ENCODE measurements around the gene SELENOK. TPM values are rescaled to one million over a fixed set of nuclear protein-coding genes. Genes with fewer than 3 reads are reported as not detected.

The SELENOK gene
- total and polyA plus RNA-seq, 2 donors (not counting 3 experiments of a cell fraction or from before 2014, with no cell fraction given) = 26.1 to 35.2 TPM

- Histone ChIP-seq H3K4me1 (ENCODE audit: control insufficient read depth, extremely low read depth, insufficient read depth, low read length) (no peaks in the 10 kb centered on the region), H3K4me3 (replicated peaks in 1 of 3; ENCODE audit: insufficient read depth in 1 of 3, low read depth in 1 of 3, low read length in 3 of 3) (no peak overlapping the region), H3K27me3 (ENCODE audit: control insufficient read depth in 2 of 2, insufficient read depth in 2 of 2, low read length in 2 of 2) (peaks cover 9 to 32% of the 10 kb centered on the region in 2 experiments), H3K9me1 (replicated peaks; ENCODE audit: control insufficient read depth, extremely low read depth, insufficient read depth, low read length) (no peaks in the 10 kb centered on the region), H2AFZ (ENCODE audit: low read depth, low read length) (no peak overlapping the region), H3K79me2 (ENCODE audit: control insufficient read depth, insufficient read depth, low read length) (no peaks in the 10 kb centered on the region), H3K9ac (replicated peaks; ENCODE audit: extremely low read depth, insufficient read depth, low read length) (no peak overlapping the region), H3K36me3 (ENCODE audit: control insufficient read depth in 2 of 2, extremely low read depth in 1 of 2, insufficient read depth in 2 of 2, low read length in 2 of 2) (no peaks in the 10 kb centered on the region), H3K27ac (ENCODE audit: insufficient read depth, low read depth, low read length) (no peak overlapping the region), H3K9me3 (replicated peaks; ENCODE audit: control insufficient read depth, insufficient read depth, low read length) (no peaks in the 10 kb centered on the region), H4K20me1 (replicated peaks; ENCODE audit: control insufficient read depth, extremely low read depth, insufficient read depth, low read length) (no peaks in the 10 kb centered on the region), H3K4me2 (ENCODE audit: insufficient read depth, low read length) (no peak overlapping the region)
- no peak for DNase-seq (ENCODE audit: low read depth, low spot score)
- BruUV-seq (replicated peaks) = no TSS peak
- TF ChIP-seq GATA2 (IDR thresholded peaks at IDR 0.05; ENCODE audit: insufficient read depth, insufficient read length, low read depth, low read length) (no peak), MYC (IDR thresholded peaks at IDR 0.05; ENCODE audit: low read depth, low read length) (no peak), POLR2AphosphoS5 (IDR thresholded peaks at IDR 0.05; ENCODE audit: insufficient read depth, low read depth, low read length) (no peak), FOS (IDR thresholded peaks at IDR 0.05; ENCODE audit: borderline replicate concordance, insufficient read depth, low read length) (no peak), CTCF (IDR thresholded peaks at IDR 0.05; ENCODE audit: extremely low read depth in 1 of 2, insufficient read depth in 1 of 2, low read depth in 1 of 2, low read length in 2 of 2) (no peak), POLR2A (IDR thresholded peaks at IDR 0.05; ENCODE audit: low read depth, low read length) (no peak), JUN (IDR thresholded peaks at IDR 0.05; ENCODE audit: borderline replicate concordance, insufficient read depth, insufficient read length, low read depth) (no peak), EZH2 (IDR thresholded peaks at IDR 0.05; ENCODE audit: borderline replicate concordance, low read depth, low read length, severe bottlenecking) (no peak)
- TF ChIP-seq, protein P1, sequence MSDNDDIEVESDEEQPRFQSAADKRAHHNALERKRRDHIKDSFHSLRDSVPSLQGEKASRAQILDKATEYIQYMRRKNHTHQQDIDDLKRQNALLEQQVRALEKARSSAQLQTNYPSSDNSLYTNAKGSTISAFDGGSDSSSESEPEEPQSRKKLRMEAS (IDR thresholded peaks at IDR 0.05; ENCODE audit: insufficient read depth, insufficient read length) = no peak
- intact Hi-C loops (cut with micrococcal nuclease) = no loop called here
- POLR2A ChIA-PET = no interaction called here
- CTCF ChIA-PET = interaction anchor here (1.0 to 1.8 kb wide), 2 partner anchors 10 to 39 kb away, joined by 5 to 7 read pairs; no protein-coding TSS in a partner anchor
- dilution Hi-C loops (cut with MboI; ENCODE audit: extremely low pct_ligation_motif_present, low sequenced_read_pairs) = no loop called here
- FAIRE-seq = no peak
Measured at GRCh38 chr3:53899750-53900149, 8.1 kb upstream of the SELENOK start.

All from endothelial cell of umbilical vein (primary cell).